Gastroesophageal sphincter (tissue), 3 donors: ENCODE measurements around the gene MBD6.

Experiments
- EP300 ChIP-seq: sonication (generic); formaldehyde crosslinking; IDR thresholded peaks from one replicate; pipeline ENCODE4 v1.6.1; 2017; ENCODE audit warnings: antibody characterized with exemption, mild to moderate bottlenecking
- POLR2A ChIP-seq, 2 donors: fragments of 450-650 bp; IDR thresholded peaks; one replicate each; pipeline ENCODE4 v1.6.1; 2017; ENCODE audit warnings: antibody characterized with exemption in 2 of 2, mild to moderate bottlenecking in 2 of 2, moderate library complexity in 1 of 2
- TF ChIP-seq, protein P1 (sequence below), 4 experiments: fragments of 200-600 bp in 2 of 4; fragments of 450-650 bp in 2 of 4; sonication (generic) in 1 of 4; IDR thresholded peaks; one replicate each; pipeline ENCODE4 v1.5.1; 2017 to 2019; ENCODE audit warnings: antibody characterized with exemption in 4 of 4, mild to moderate bottlenecking in 2 of 4, moderate library complexity in 2 of 4

DNA sequence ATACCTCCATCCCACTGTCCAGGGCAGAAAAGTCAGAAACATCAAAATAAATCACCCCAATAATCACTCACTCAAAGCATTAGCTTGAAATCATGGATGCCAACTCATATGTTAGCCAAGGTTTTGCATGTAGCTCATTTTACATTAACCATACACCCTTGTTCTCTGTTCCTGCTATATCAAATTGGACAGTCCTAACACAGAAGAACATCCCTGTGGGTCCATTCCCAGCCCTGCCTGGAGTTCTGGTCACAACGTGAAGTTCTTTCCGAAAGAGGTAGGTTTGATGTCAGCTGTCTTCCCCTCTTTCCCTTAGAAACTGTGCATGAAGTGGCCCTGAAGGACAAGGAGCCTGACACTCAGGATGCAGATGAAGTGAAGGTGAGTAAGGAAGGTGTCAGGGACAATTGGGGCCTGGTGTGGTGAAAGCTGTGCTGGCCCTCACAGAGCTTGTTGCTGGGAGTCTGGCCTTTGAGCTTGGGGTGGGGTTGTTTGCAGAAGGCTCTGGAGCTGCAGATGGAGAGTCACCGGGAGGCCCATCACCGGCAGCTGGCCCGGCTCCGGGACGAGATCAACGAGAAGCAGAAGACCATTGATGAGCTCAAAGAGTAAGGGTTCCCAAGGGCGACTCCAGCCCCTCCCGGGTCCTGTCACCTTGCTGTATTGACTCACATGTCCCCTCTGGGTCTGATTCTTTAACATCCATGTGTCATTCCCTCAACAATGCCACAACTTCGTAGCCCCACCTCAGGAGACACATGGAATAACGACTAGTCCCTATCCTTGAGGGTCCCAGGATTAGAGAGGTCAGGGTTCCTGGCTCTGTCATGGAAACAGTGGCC, 53.4 kb downstream of the MBD6 start:
- TF ChIP-seq POLR2A (IDR thresholded peaks at IDR 0.05) (no peak), EP300 (no peak)
- TF ChIP-seq, protein P1, sequence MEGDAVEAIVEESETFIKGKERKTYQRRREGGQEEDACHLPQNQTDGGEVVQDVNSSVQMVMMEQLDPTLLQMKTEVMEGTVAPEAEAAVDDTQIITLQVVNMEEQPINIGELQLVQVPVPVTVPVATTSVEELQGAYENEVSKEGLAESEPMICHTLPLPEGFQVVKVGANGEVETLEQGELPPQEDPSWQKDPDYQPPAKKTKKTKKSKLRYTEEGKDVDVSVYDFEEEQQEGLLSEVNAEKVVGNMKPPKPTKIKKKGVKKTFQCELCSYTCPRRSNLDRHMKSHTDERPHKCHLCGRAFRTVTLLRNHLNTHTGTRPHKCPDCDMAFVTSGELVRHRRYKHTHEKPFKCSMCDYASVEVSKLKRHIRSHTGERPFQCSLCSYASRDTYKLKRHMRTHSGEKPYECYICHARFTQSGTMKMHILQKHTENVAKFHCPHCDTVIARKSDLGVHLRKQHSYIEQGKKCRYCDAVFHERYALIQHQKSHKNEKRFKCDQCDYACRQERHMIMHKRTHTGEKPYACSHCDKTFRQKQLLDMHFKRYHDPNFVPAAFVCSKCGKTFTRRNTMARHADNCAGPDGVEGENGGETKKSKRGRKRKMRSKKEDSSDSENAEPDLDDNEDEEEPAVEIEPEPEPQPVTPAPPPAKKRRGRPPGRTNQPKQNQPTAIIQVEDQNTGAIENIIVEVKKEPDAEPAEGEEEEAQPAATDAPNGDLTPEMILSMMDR (IDR thresholded peaks at IDR 0.05), result no peak
